HepG2 (cell line): ENCODE data around the gene PARK7. TPM values are rescaled to one million over a fixed set of nuclear protein-coding genes. Genes with fewer than 3 reads are reported as not detected.

Experiments used
- ATAC-seq: fragments of 200-7000 bp; cut with Tn5 transposase; 3 replicates; pipeline ENCODE4 v1.9.1; 2020; ENCODE audit warnings: mild to moderate bottlenecking, moderate library complexity
- BruUV-seq: library from RNA; stranded (reverse); fragments of 400-500 nt; replicated peaks from 2 replicates; lab custom pipeline; 2021; lab: Mats Ljungman, UMichigan
- CTCF ChIA-PET: fragments of 300-600 bp; formaldehyde crosslinking; extraction: SDS; loops from one replicate; lab custom pipeline; 2021; ENCODE audit warnings: low total read pairs, inconsistent platforms, low intra/inter-chr PET ratio; lab: Yijun Ruan, JAX
- POLR2A ChIA-PET: fragments of 350-600 bp; sonication (Branson Sonifier 250); formaldehyde crosslinking; loops from one replicate; lab custom pipeline; 2020; ENCODE audit warnings: antibody characterized with exemption, inconsistent platforms; lab: Yijun Ruan, JAX
- DNase-seq: peaks from one replicate; pipeline ENCODE4 v3.0.0-alpha.2; 2015; ENCODE audit warnings: low spot score
- FAIRE-seq: peaks from 3 replicates; lab custom pipeline; 2011; peaks lifted over from hg19 to GRCh38; lab: Jason Lieb, UNC
- H2AFZ ChIP-seq: one replicate; pipeline ENCODE4 v1.6.1; 2011; ENCODE audit warnings: low read length, inconsistent platforms
- H3K27ac ChIP-seq: fragments of 300-600 bp; 3 replicates; pipeline ENCODE4 v1.8.0; 2011; ENCODE audit warnings: mixed run types, mild to moderate bottlenecking, mixed read lengths, low read length, inconsistent platforms; ENCODE audit not compliant: insufficient read depth; ENCODE audit errors: extremely low read length
- H3K27me3 ChIP-seq, 2 experiments: fragments of 200-600 bp in 1 of 2; 2 replicates in 1 of 2; 3 replicates in 1 of 2; pipeline versions ENCODE4 v1.6.0 to v1.8.0; 2011; ENCODE audit warnings: low read length in 2 of 2, mild to moderate bottlenecking in 2 of 2, moderate library complexity in 2 of 2, inconsistent platforms in 1 of 2; ENCODE audit not compliant: insufficient read depth in 2 of 2, control insufficient read depth in 1 of 2
- H3K36me3 ChIP-seq, 2 experiments: fragments of 200-600 bp in 1 of 2; replicated peaks in 1 of 2; 2 replicates in 1 of 2; 3 replicates in 1 of 2; pipeline versions ENCODE4 v1.5.1 to v1.8.0; 2011; ENCODE audit warnings: low read length in 2 of 2, inconsistent platforms in 1 of 2; ENCODE audit not compliant: insufficient read depth in 2 of 2, control insufficient read depth in 1 of 2
- H3K4me1 ChIP-seq: 2 replicates; pipeline ENCODE4 v1.5.1; 2012; ENCODE audit warnings: low read length, inconsistent platforms; ENCODE audit not compliant: insufficient read depth
- H3K4me2 ChIP-seq: 2 replicates; pipeline ENCODE4 v1.6.0; 2011; ENCODE audit warnings: low read depth, low read length, inconsistent platforms
- H3K4me3 ChIP-seq, 3 experiments: fragments of 200-600 bp in 1 of 3; sonication (generic), shearing (Covaris generic) in 1 of 3; replicated peaks in 1 of 3; 2 replicates each; pipeline ENCODE4 v1.5.1; 2011 to 2016; ENCODE audit warnings: low read length in 3 of 3, inconsistent platforms in 2 of 3, low read depth in 2 of 3, mild to moderate bottlenecking in 2 of 3, control low read depth in 1 of 3, mixed read lengths in 1 of 3; ENCODE audit not compliant: insufficient read depth in 1 of 3
- H3K79me2 ChIP-seq: one replicate; pipeline ENCODE4 v1.6.1; 2011; ENCODE audit warnings: low read length, inconsistent platforms; ENCODE audit not compliant: insufficient read depth
- H3K9ac ChIP-seq: 2 replicates; pipeline ENCODE4 v1.6.0; 2011; ENCODE audit warnings: mild to moderate bottlenecking, low read depth, low read length, inconsistent platforms; ENCODE audit not compliant: insufficient read depth
- H3K9me3 ChIP-seq: 2 replicates; pipeline ENCODE4 v1.5.1; 2012; ENCODE audit warnings: mild to moderate bottlenecking, low read length
- H4K20me1 ChIP-seq: 2 replicates; pipeline ENCODE4 v1.6.0; 2011; ENCODE audit warnings: inconsistent platforms, mild to moderate bottlenecking, low read length, moderate library complexity; ENCODE audit not compliant: insufficient read depth
- ARNTL ChIP-seq: sonication (generic); formaldehyde crosslinking; IDR thresholded peaks from 2 replicates; pipeline ENCODE4 v1.4.0; 2020; ENCODE audit warnings: mild to moderate bottlenecking, missing genetic modification reagents
- ETV6 ChIP-seq: sonication (generic); formaldehyde crosslinking; conservative IDR thresholded peaks from 2 replicates; pipeline ENCODE4 v1.4.0; 2020; ENCODE audit warnings: missing genetic modification reagents
- KLF12 ChIP-seq: sonication (generic); formaldehyde crosslinking; IDR thresholded peaks from 2 replicates; pipeline ENCODE4 v1.4.0; 2020; ENCODE audit warnings: missing genetic modification reagents, borderline replicate concordance
- MIER3 ChIP-seq: IDR thresholded peaks from 2 replicates; pipeline ENCODE4 v1.6.1; 2016; ENCODE audit warnings: missing compliant biosample characterization, borderline replicate concordance
- SALL2 ChIP-seq: sonication (generic); formaldehyde crosslinking; IDR thresholded peaks from 2 replicates; pipeline ENCODE4 v1.8.1; 2023; ENCODE audit warnings: mild to moderate bottlenecking, missing genetic modification reagents, inconsistent platforms
- ZBTB40 ChIP-seq, 2 experiments: fragments of 450-650 bp in 1 of 2; sonication (generic) in 1 of 2; formaldehyde crosslinking in 1 of 2; IDR thresholded peaks; 2 replicates each; pipeline versions ENCODE4 v1.6.1 to v1.8.0; 2016 to 2022; ENCODE audit warnings: antibody characterized with exemption in 1 of 2, mild to moderate bottlenecking in 1 of 2, missing genetic modification reagents in 1 of 2
- ZFY ChIP-seq: sonication (generic); formaldehyde crosslinking; IDR thresholded peaks from 2 replicates; pipeline ENCODE4 v1.4.0; 2020; ENCODE audit warnings: missing genetic modification reagents
- ZNF160 ChIP-seq: sonication (generic); formaldehyde crosslinking; IDR thresholded peaks from 2 replicates; pipeline ENCODE4 v1.8.0; 2022; ENCODE audit warnings: mild to moderate bottlenecking, inconsistent platforms, missing genetic modification reagents
- WGBS: methylation state at CpG from one replicate; pipeline ENCODE4 v1.1.6; 2017; ENCODE audit warnings: low lambda C conversion rate; 5-methylcytosine and 5-hydroxymethylcytosine counted together
- in situ Hi-C: cut with HindIII; loops from 2 replicates; pipeline ENCODE4 v1.10.0; 2017; ENCODE audit warnings: low pct_unique_long_range_greater_than_20kb; ENCODE audit not compliant: extremely low pct_ligation_motif_present
- intact Hi-C: fragments of 100-400 bp; cut with micrococcal nuclease; formaldehyde crosslinking; loops from one replicate; pipeline ENCODE4 v1.10.0; 2022; ENCODE audit not compliant: unreplicated experiment
- polyA plus RNA-seq, 8 experiments: library from polyadenylated mRNA; depleted of rRNA in 3 of 8; stranded (reverse) in 7 of 8; unstranded in 1 of 8; fragments of >200 nt; fragmentation: Illumina TruSeq in 4 of 8; extraction: Trizol in 4 of 8; gene quantifications; 2 replicates each; pipeline versions ENCODE4 v1.2.1 to v1.2.3, GENCODE V29; 2011 to 2016; ENCODE audit warnings: low read depth in 4 of 8, missing spikeins in 1 of 8, mixed read lengths in 1 of 8; ENCODE audit not compliant: insufficient read depth in 1 of 8
- total RNA-seq, 5 experiments: library from RNA; depleted of rRNA; stranded (reverse); fragments of >200 nt; fragmentation: Illumina TruSeq; extraction: Trizol; gene quantifications; 2 replicates each; pipeline ENCODE4 v1.2.3, GENCODE V29; 2016; ENCODE audit warnings: low read depth in 1 of 5

PARK7 gene
- total and polyA plus RNA-seq, 2 of the 13 experiments (the other 11 are each of a cell fraction or from before 2014, with no cell fraction given), result 212 to 296 TPM

- Histone ChIP-seq H3K9ac (no peak overlapping the region), H3K9me3 (no peaks in the 10 kb centered on the region), H4K20me1 (no peaks in the 10 kb centered on the region), H3K36me3 (no peaks in the 10 kb centered on the region), H3K4me2 (peak overlapping the region; percentile 83), H3K4me1 (peaks cover 7% of the 10 kb centered on the region), H3K27me3 (peaks cover 3 to 15% of the 10 kb centered on the region in 2 experiments; a peak in 3 of 5 replicates), H3K4me3 (peak overlapping the region; percentile 32 to 62 (median 36); a peak in 5 of 6 replicates), H3K79me2 (no peaks in the 10 kb centered on the region), H2AFZ (peak overlapping the region; percentile 52), H3K27ac (no peak overlapping the region)
- no TSS peak for BruUV-seq
- WGBS, result 17% methylated on average over 18 of the region's 18 CpGs
- TF ChIP-seq ARNTL (no peak), ZNF160 (CRISPR knock-in tag) (no peak), ZBTB40 (IDR thresholded peaks at IDR 0.05) (no peak), ZBTB40 (CRISPR knock-in tag; IDR thresholded peaks at IDR 0.05) (no peak), MIER3 (CRISPR knock-in tag) (no peak), ZFY (CRISPR knock-in tag) (0 out of 2 replicates have a peak, but pooled peaks have one; percentile 13), SALL2 (no peak), ETV6 (no peak), KLF12 (no peak)
- in situ Hi-C loops (no loop called here), intact Hi-C loops (no loop called here)
- POLR2A ChIA-PET, result no interaction called here
- FAIRE-seq (no peak), ATAC-seq (peak; percentile 70), DNase-seq (no peak)
- CTCF ChIA-PET, result no interaction called here
Measured at GRCh38 chr1:7912743-7913557, 48.6 kb upstream of the PARK7 start.
